Upper lobe of left lung (tissue), 4 donors: Measurements from ENCODE around the gene CORO7.

Experiments used
- EP300 ChIP-seq, 4 donors: sonication (generic); formaldehyde crosslinking; IDR thresholded peaks; one replicate each; pipeline ENCODE4 v1.5.1; 2017; ENCODE audit warnings: antibody characterized with exemption in 4 of 4, control low read depth in 2 of 4
- POLR2A ChIP-seq, 4 donors: fragments of 450-650 bp; IDR thresholded peaks; one replicate each; pipeline ENCODE4 v1.5.1; 2016 to 2017; ENCODE audit warnings: antibody characterized with exemption in 4 of 4, mild to moderate bottlenecking in 2 of 4

GRCh38 chr16:4377573-4378154 lies 38.7 kb downstream of the CORO7 start:
- TF ChIP-seq POLR2A (IDR thresholded peaks at IDR 0.05) (no peak), EP300 (IDR thresholded peaks at IDR 0.05) (no peak)
